ENCODE results near the gene TNNT2.
A peak's percentile ranks its signal among the peaks of the same experiment; 100 is the strongest.

The TNNT2 gene

GRCh38 chr1:201395936-201396335 is 18.5 kb upstream of the TNNT2 start:
- peaks cover 37% of the 10 kb centered on the region for H3K27me3 Mint-ChIP-seq
- no peaks in the 10 kb centered on the region for H3K36me3 Mint-ChIP-seq (ENCODE audit: low read depth)
- ATAC-seq (no peak), DNase-seq (no peak)
- H3K4me1 Mint-ChIP-seq = no peaks in the 10 kb centered on the region
- H3K27ac Mint-ChIP-seq = no peak overlapping the region
- H3K4me3 Mint-ChIP-seq = no peak overlapping the region
- no peaks in the 10 kb centered on the region for H3K9me3 Mint-ChIP-seq

GRCh38 chr1:201394591-201394990 is 17.1 kb upstream of the TNNT2 start:
- Mint-ChIP-seq H3K4me3 (no peak overlapping the region), H3K9me3 (no peaks in the 10 kb centered on the region), H3K27ac (no peak overlapping the region), H3K4me1 (no peaks in the 10 kb centered on the region), H3K36me3 (ENCODE audit: low read depth) (no peaks in the 10 kb centered on the region), H3K27me3 (peaks cover 24% of the 10 kb centered on the region)
- ATAC-seq (no peak), DNase-seq (no peak)

GRCh38 chr1:201393076-201393475 is 15.6 kb upstream of the TNNT2 start:
- DNase-seq (no peak), ATAC-seq (no peak)
- H3K4me3 Mint-ChIP-seq = no peak overlapping the region
- peaks cover 17% of the 10 kb centered on the region for H3K27me3 Mint-ChIP-seq
- H3K4me1 Mint-ChIP-seq = no peaks in the 10 kb centered on the region
- H3K9me3 Mint-ChIP-seq = no peaks in the 10 kb centered on the region
- H3K36me3 Mint-ChIP-seq (ENCODE audit: low read depth) = no peaks in the 10 kb centered on the region
- no peak overlapping the region for H3K27ac Mint-ChIP-seq

- Mint-ChIP-seq H3K36me3 (ENCODE audit: low read depth) (no peaks in the 10 kb centered on the region), H3K27me3 (peaks cover 9% of the 10 kb centered on the region), H3K9me3 (no peaks in the 10 kb centered on the region), H3K4me3 (no peak overlapping the region), H3K4me1 (no peaks in the 10 kb centered on the region), H3K27ac (no peak overlapping the region)
- DNase-seq (no peak), ATAC-seq (no peak)
These were observed 14.4 kb upstream of the TNNT2 start for GRCh38 chr1:201391651-201392511.

GRCh38 chr1:201391225-201391624 is 13.7 kb upstream of the TNNT2 start:
- Mint-ChIP-seq H3K4me1 (no peaks in the 10 kb centered on the region), H3K4me3 (no peak overlapping the region), H3K9me3 (no peaks in the 10 kb centered on the region), H3K27me3 (peaks cover 9% of the 10 kb centered on the region), H3K27ac (no peak overlapping the region), H3K36me3 (ENCODE audit: low read depth) (no peaks in the 10 kb centered on the region)
- no peak for ATAC-seq
- DNase-seq = no peak

- ATAC-seq = no peak
- DNase-seq = no peak
- Mint-ChIP-seq H3K36me3 (ENCODE audit: low read depth) (no peaks in the 10 kb centered on the region), H3K9me3 (no peaks in the 10 kb centered on the region), H3K27ac (no peak overlapping the region), H3K4me1 (no peaks in the 10 kb centered on the region), H3K4me3 (no peak overlapping the region), H3K27me3 (peaks cover 19% of the 10 kb centered on the region)
These were observed 11.6 kb upstream of the TNNT2 start for GRCh38 chr1:201389051-201389450.

GRCh38 chr1:201386208-201386607 is 8.7 kb upstream of the TNNT2 start:
- Mint-ChIP-seq H3K36me3 (ENCODE audit: low read depth) (no peaks in the 10 kb centered on the region), H3K4me1 (no peaks in the 10 kb centered on the region), H3K9me3 (no peaks in the 10 kb centered on the region), H3K27me3 (peaks cover 10% of the 10 kb centered on the region), H3K27ac (no peak overlapping the region), H3K4me3 (no peak overlapping the region)
- ATAC-seq = no peak
- no peak for DNase-seq

- H3K9me3 Mint-ChIP-seq = no peaks in the 10 kb centered on the region
- no peaks in the 10 kb centered on the region for H3K4me1 Mint-ChIP-seq
- no peak overlapping the region for H3K27ac Mint-ChIP-seq
- ATAC-seq (peak; percentile 66), DNase-seq (peak; percentile 65)
- peaks cover 10% of the 10 kb centered on the region for H3K27me3 Mint-ChIP-seq
- no peaks in the 10 kb centered on the region for H3K36me3 Mint-ChIP-seq (ENCODE audit: low read depth)
- H3K4me3 Mint-ChIP-seq = no peak overlapping the region
These were observed 7.9 kb upstream of the TNNT2 start for GRCh38 chr1:201385299-201385891.

GRCh38 chr1:201384406-201384782 is 6.9 kb upstream of the TNNT2 start:
- ATAC-seq (no peak), DNase-seq (no peak)
- Mint-ChIP-seq H3K9me3 (no peaks in the 10 kb centered on the region), H3K27ac (no peak overlapping the region), H3K27me3 (peaks cover 10% of the 10 kb centered on the region), H3K4me3 (no peak overlapping the region), H3K4me1 (no peaks in the 10 kb centered on the region), H3K36me3 (ENCODE audit: low read depth) (no peaks in the 10 kb centered on the region)

GRCh38 chr1:201383647-201384405 is 6.3 kb upstream of the TNNT2 start:
- Mint-ChIP-seq H3K4me3 (no peak overlapping the region), H3K4me1 (no peaks in the 10 kb centered on the region), H3K36me3 (ENCODE audit: low read depth) (no peaks in the 10 kb centered on the region), H3K9me3 (no peaks in the 10 kb centered on the region), H3K27ac (no peak overlapping the region), H3K27me3 (peaks cover 10% of the 10 kb centered on the region)
- ATAC-seq = no peak
- no peak for DNase-seq

- DNase-seq (no peak), ATAC-seq (no peak)
- Mint-ChIP-seq H3K4me3 (no peak overlapping the region), H3K27me3 (peaks cover 10% of the 10 kb centered on the region), H3K4me1 (no peaks in the 10 kb centered on the region), H3K9me3 (no peaks in the 10 kb centered on the region), H3K36me3 (ENCODE audit: low read depth) (no peaks in the 10 kb centered on the region), H3K27ac (no peak overlapping the region)
These were observed 3.6 kb upstream of the TNNT2 start for GRCh38 chr1:201381130-201381529.

- Mint-ChIP-seq H3K9me3 (no peaks in the 10 kb centered on the region), H3K27ac (no peak overlapping the region), H3K36me3 (ENCODE audit: low read depth) (no peaks in the 10 kb centered on the region), H3K4me3 (no peak overlapping the region), H3K4me1 (no peaks in the 10 kb centered on the region), H3K27me3 (peaks cover 4% of the 10 kb centered on the region)
- DNase-seq (no peak), ATAC-seq (no peak)
These were observed 2.3 kb upstream of the TNNT2 start for GRCh38 chr1:201379733-201380242.

GRCh38 chr1:201378804-201379203 is 1.3 kb upstream of the TNNT2 start:
- Mint-ChIP-seq H3K9me3 (no peaks in the 10 kb centered on the region), H3K4me3 (no peak overlapping the region), H3K4me1 (no peaks in the 10 kb centered on the region), H3K36me3 (ENCODE audit: low read depth) (no peaks in the 10 kb centered on the region), H3K27ac (no peak overlapping the region), H3K27me3 (peaks cover 2% of the 10 kb centered on the region)
- DNase-seq (no peak), ATAC-seq (no peak)

GRCh38 chr1:201376464-201377374 is 761 bp downstream of the TNNT2 start:
- no peak for ATAC-seq
- DNase-seq = peak; percentile 28
- no peak overlapping the region for H3K27ac Mint-ChIP-seq

More at GRCh38 chr1:201376464-201377374, 761 bp downstream of the TNNT2 start:
- Mint-ChIP-seq H3K27me3 (peaks cover 6% of the 10 kb centered on the region), H3K9me3 (no peaks in the 10 kb centered on the region), H3K4me1 (no peaks in the 10 kb centered on the region), H3K4me3 (no peak overlapping the region), H3K36me3 (ENCODE audit: low read depth) (no peaks in the 10 kb centered on the region)
